Effector memory CD4-positive, alpha-beta T cell (primary cell): ENCODE measurements around the gene ARMS2.

Source experiments
- DNase-seq, 3 donors: peaks; one replicate each; pipeline ENCODE4 v3.0.0-alpha.2; 2020
- H3K27ac ChIP-seq: 2 replicates; pipeline ENCODE4 v1.7.0; 2013; ENCODE audit warnings: mild to moderate bottlenecking, low read length, moderate library complexity; ENCODE audit not compliant: insufficient read depth, poor library complexity, severe bottlenecking
- H3K27me3 ChIP-seq: replicated peaks from 2 replicates; pipeline ENCODE4 v1.7.0; 2013; ENCODE audit warnings: mild to moderate bottlenecking, low read length; ENCODE audit not compliant: insufficient read depth, control insufficient read depth, poor library complexity, severe bottlenecking
- H3K36me3 ChIP-seq: 2 replicates; pipeline ENCODE4 v1.7.0; 2013; ENCODE audit warnings: mild to moderate bottlenecking, low read length, moderate library complexity; ENCODE audit not compliant: control insufficient read depth, insufficient read depth
- H3K4me1 ChIP-seq: 2 replicates; pipeline ENCODE4 v1.7.0; 2013; ENCODE audit warnings: low read length, mild to moderate bottlenecking; ENCODE audit not compliant: control insufficient read depth, insufficient read depth, poor library complexity, severe bottlenecking
- H3K4me3 ChIP-seq: 2 replicates; pipeline ENCODE4 v1.7.0; 2013; ENCODE audit warnings: low read length, low read depth, mild to moderate bottlenecking; ENCODE audit not compliant: insufficient read depth, poor library complexity, severe bottlenecking
- H3K9me3 ChIP-seq: 2 replicates; pipeline ENCODE4 v1.7.0; 2013; ENCODE audit warnings: mild to moderate bottlenecking, low read length, moderate library complexity; ENCODE audit not compliant: control insufficient read depth

ARMS2 gene

DNA sequence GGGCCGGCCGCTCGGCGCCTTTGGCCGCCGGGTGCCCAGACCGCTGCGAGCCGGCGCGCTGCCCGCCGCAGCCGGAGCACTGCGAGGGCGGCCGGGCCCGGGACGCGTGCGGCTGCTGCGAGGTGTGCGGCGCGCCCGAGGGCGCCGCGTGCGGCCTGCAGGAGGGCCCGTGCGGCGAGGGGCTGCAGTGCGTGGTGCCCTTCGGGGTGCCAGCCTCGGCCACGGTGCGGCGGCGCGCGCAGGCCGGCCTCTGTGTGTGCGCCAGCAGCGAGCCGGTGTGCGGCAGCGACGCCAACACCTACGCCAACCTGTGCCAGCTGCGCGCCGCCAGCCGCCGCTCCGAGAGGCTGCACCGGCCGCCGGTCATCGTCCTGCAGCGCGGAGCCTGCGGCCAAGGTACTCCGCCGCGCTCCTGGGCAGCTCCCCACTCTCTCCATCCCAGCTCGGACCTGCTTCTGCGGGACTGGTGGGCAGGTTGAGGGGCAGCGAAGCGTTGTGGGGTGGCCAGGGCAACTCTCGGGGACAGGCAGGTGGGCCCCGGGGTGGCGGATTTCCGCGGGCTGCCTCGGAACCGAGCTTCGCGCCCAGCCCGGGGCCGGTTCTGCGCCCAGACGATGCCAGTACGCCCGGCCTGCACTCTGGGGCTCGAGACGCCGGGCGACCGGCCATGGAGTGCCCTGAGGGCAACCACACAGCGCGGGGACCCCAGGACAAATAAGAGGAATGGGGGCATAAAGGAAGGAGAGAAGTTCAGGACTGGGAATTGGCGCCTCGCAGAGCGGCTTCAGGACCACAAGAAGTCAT is 7.5 kb downstream of the ARMS2 start:
- Histone ChIP-seq H3K27ac (no peak overlapping the region), H3K4me3 (peak overlapping the region; percentile 64), H3K9me3 (no peaks in the 10 kb centered on the region), H3K36me3 (no peaks in the 10 kb centered on the region), H3K4me1 (peaks cover 18% of the 10 kb centered on the region), H3K27me3 (peaks cover 46% of the 10 kb centered on the region)
- DNase-seq, result no peak

DNA sequence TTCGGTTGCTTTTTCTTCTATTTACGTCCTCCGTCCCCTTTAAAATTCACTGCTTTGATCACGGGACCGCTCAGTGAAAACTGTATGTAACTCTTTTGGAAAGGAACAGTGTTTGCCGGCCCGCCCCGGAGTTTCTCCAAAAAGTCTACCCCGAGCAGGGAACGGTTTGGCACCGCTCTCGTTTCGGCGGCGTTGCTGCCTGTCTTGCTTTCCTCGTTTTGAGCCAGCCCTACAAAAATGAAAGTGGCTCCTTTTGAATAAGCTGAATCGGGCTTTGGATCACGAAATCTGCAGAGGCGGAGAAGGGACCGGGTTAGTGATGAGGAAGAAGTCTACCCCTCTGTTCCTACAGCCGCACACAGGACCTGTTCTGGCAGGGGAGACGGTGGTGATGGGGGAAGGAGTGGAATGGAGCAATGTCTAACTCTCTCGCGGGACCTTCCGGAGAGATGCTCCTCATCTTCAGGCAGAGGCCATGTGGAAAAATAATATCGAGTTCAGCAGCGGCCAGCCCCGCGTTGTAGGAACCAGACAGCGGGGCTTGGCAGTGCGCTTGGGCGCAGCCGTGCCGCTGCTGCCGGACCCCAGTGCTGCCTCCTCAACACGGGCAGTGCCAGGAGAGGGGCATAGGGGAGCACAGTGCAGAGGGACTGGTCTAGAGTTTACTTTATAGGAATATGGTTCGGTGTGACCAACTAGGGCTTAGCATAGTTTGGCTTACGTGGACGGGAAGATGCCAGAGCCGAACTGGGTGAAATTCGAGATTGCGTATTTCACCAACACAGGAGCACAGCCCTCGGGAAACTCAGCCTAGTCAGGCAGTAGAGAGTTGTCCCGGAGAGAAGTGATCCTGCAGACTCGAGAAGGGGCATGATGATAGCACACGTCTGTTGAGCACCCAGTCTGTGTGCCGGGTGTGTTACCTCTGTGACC is 8.3 kb downstream of the ARMS2 start:
- Histone ChIP-seq H3K27me3 (peaks cover 38% of the 10 kb centered on the region), H3K9me3 (no peaks in the 10 kb centered on the region), H3K27ac (no peak overlapping the region), H3K4me3 (peak overlapping the region; percentile 64), H3K36me3 (no peaks in the 10 kb centered on the region), H3K4me1 (peaks cover 18% of the 10 kb centered on the region)
- DNase-seq, result no peak

GRCh38 chr10:122463466-122464249 is 9.2 kb downstream of the ARMS2 start:
- H3K9me3 ChIP-seq, result no peaks in the 10 kb centered on the region
- peaks cover 18% of the 10 kb centered on the region for H3K4me1 ChIP-seq
- H3K36me3 ChIP-seq, result no peaks in the 10 kb centered on the region
- H3K4me3 ChIP-seq, result peak overlapping the region; percentile 64
- DNase-seq, result no peak
- peaks cover 31% of the 10 kb centered on the region for H3K27me3 ChIP-seq
- no peak overlapping the region for H3K27ac ChIP-seq

- H3K27ac ChIP-seq, result no peak overlapping the region
- H3K9me3 ChIP-seq, result no peaks in the 10 kb centered on the region
- no peak for DNase-seq
- no peak overlapping the region for H3K4me3 ChIP-seq
- H3K27me3 ChIP-seq, result peaks cover 25% of the 10 kb centered on the region
- peaks cover 18% of the 10 kb centered on the region for H3K4me1 ChIP-seq
- no peaks in the 10 kb centered on the region for H3K36me3 ChIP-seq
These were observed 9.7 kb downstream of the ARMS2 start for GRCh38 chr10:122464250-122464510.

GRCh38 chr10:122464586-122464985 is 10.1 kb downstream of the ARMS2 start:
- Histone ChIP-seq H3K27me3 (peaks cover 21% of the 10 kb centered on the region), H3K27ac (no peak overlapping the region), H3K9me3 (no peaks in the 10 kb centered on the region), H3K36me3 (no peaks in the 10 kb centered on the region), H3K4me3 (no peak overlapping the region), H3K4me1 (peaks cover 18% of the 10 kb centered on the region)
- no peak for DNase-seq

DNA sequence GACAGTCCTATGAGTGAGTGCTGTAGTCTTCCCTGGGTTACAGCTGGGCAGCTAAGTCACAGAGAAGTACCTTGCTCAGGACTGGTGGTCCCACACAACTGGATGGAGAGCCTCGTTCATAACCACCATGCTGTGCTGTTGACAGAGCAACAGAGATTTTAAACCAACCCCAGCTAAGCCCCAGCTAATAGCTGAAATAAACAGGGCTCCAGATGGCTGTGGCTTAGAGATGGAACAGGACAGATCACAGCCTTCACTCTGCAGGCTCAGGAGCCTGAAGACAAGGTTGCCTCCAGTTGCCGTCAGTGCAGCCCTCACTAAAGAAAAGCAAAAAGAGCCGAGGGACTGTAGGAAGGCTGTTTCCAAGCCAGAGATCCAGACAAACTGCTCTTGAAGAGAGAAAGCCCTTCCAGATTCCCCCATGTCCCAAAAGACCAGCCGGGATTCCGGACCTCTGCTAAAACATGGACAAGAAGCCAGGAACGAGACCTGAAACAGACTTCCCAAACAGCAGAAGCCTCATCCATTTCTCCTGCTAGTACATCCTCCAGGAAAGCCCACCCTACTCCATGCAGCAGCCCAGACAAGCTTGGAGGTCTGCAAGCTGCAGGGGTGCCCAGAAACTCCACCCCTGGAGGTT is 11.1 kb downstream of the ARMS2 start:
- Histone ChIP-seq H3K9me3 (no peaks in the 10 kb centered on the region), H3K4me3 (no peak overlapping the region), H3K27me3 (peaks cover 12% of the 10 kb centered on the region), H3K27ac (no peak overlapping the region), H3K4me1 (peaks cover 11% of the 10 kb centered on the region), H3K36me3 (no peaks in the 10 kb centered on the region)
- DNase-seq, result no peak

DNA sequence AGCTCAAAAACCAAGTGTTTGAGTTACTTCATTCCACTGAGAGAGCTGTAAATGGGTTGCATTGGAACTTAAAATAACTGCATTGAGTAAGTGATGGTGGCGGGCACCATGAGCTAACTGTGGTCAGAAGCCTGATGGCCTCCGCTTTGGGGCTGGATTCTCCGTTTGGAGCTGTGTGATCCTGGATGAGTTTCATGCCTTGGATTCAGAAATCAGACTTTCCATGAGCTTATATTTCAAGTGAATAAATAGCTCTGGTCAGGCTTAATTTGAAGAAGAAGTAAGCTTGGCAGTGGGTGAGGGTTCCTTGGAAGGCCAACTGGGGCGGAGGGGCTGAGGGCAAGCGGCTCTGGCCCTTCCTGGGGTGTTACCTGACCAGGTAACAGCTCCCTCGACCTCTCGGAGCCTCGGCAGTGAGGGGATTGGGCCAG is 12.5 kb downstream of the ARMS2 start:
- no peaks in the 10 kb centered on the region for H3K36me3 ChIP-seq
- no peak for DNase-seq
- H3K27ac ChIP-seq, result no peak overlapping the region
- peaks cover 4% of the 10 kb centered on the region for H3K4me1 ChIP-seq
- no peak overlapping the region for H3K4me3 ChIP-seq
- peaks cover 5% of the 10 kb centered on the region for H3K27me3 ChIP-seq
- no peaks in the 10 kb centered on the region for H3K9me3 ChIP-seq

DNA sequence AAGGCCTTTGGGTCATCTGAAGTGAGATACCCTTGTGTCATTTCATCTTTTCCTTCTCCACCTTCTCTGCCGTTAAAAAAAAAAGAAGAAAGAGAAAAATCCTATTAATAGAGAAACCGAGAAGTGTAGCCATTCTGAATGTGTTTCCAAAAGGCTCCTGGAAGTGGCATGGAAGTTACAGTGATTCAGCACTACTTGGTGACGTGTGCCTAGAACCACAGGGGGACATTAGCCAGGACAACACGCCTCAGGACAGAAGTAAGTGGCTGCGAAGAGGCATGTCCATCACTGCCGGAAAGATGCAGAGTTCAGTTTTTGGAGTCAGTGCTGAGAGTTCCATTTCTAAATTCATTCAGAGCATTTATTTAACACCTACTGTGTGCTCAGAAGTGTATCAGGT is 13.2 kb downstream of the ARMS2 start:
- Histone ChIP-seq H3K27ac (no peak overlapping the region), H3K4me3 (no peak overlapping the region), H3K9me3 (no peaks in the 10 kb centered on the region), H3K27me3 (no peaks in the 10 kb centered on the region), H3K36me3 (no peaks in the 10 kb centered on the region), H3K4me1 (no peaks in the 10 kb centered on the region)
- DNase-seq, result no peak

DNA sequence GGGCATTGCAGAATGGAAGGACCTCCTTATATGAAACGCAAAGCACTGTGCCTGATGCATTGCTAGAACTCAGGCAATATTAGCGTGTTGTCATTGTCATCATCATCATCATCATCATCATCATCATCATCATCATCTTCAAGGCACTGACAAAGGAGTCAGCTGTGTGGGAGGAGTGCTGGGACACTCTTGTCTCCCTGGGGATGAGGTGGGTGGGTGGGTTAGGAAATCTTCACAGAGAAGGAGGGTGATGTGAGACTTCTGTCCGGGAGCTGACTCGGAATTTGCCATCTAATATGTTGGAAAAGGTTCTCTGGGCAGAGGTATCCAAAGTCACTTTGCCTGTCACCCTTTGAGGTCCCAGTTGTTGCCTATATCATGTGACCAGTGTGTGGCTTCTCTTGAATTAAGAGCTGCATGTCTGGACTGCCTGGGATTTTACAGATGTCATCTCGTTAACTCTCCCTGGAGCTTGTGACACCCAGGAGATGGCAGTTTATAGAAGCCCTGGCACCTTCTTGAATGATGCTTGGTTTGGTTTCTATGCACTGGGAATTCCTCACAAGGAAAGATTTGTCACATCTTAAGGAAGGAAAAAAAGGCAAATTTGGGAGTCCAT is 14.0 kb downstream of the ARMS2 start:
- Histone ChIP-seq H3K4me1 (no peaks in the 10 kb centered on the region), H3K27ac (no peak overlapping the region)
- no peak for DNase-seq

More for the DNA sequence above, 14.0 kb downstream of the ARMS2 start:
- no peak overlapping the region for H3K4me3 ChIP-seq
- H3K36me3 ChIP-seq, result no peaks in the 10 kb centered on the region
- no peaks in the 10 kb centered on the region for H3K27me3 ChIP-seq
- H3K9me3 ChIP-seq, result no peaks in the 10 kb centered on the region
